OCI-LY7 (cell line): Measurements from ENCODE around the gene WDR43.

ENCODE experiments used
- EZH2phosphoT487 ChIP-seq: fragments of 200-600 bp; sonication (generic); IDR thresholded peaks from 2 replicates; pipeline ENCODE4 v1.6.1; 2018; ENCODE audit warnings: low read depth, borderline replicate concordance, mild to moderate bottlenecking, mixed run types, antibody characterized with exemption, low read length, moderate library complexity, mixed read lengths
- TF ChIP-seq, protein P1 (sequence below): fragments of 200-600 bp; sonication (generic); conservative IDR thresholded peaks from 2 replicates; pipeline ENCODE4 v1.5.1; 2014; ENCODE audit warnings: mild to moderate bottlenecking, antibody characterized with exemption, low read length, moderate library complexity, mixed read lengths

DNA sequence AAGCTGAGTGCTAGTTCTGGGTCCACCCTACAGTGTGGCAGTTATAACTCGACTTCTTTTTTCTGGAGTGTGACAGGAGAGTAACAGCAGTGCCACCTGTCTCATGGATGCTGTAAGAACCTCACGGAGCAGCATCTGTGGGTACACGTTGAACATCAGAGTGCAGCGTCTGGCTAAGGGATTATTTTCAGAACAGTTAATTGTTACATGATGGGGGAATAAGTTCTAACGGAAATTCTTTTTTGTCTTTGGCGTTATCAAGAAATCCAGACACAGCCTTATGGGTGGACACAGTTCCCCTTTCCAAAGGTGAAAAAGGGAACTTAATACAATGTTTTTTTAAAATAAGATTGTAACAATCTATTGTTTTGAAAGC lies 58.4 kb downstream of the WDR43 start:
- TF ChIP-seq, protein P1, sequence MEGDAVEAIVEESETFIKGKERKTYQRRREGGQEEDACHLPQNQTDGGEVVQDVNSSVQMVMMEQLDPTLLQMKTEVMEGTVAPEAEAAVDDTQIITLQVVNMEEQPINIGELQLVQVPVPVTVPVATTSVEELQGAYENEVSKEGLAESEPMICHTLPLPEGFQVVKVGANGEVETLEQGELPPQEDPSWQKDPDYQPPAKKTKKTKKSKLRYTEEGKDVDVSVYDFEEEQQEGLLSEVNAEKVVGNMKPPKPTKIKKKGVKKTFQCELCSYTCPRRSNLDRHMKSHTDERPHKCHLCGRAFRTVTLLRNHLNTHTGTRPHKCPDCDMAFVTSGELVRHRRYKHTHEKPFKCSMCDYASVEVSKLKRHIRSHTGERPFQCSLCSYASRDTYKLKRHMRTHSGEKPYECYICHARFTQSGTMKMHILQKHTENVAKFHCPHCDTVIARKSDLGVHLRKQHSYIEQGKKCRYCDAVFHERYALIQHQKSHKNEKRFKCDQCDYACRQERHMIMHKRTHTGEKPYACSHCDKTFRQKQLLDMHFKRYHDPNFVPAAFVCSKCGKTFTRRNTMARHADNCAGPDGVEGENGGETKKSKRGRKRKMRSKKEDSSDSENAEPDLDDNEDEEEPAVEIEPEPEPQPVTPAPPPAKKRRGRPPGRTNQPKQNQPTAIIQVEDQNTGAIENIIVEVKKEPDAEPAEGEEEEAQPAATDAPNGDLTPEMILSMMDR, result peak; percentile 44
- TF ChIP-seq EZH2phosphoT487, result no peak
